Measurements from ENCODE around the gene BYSL.

Gene BYSL

DNA sequence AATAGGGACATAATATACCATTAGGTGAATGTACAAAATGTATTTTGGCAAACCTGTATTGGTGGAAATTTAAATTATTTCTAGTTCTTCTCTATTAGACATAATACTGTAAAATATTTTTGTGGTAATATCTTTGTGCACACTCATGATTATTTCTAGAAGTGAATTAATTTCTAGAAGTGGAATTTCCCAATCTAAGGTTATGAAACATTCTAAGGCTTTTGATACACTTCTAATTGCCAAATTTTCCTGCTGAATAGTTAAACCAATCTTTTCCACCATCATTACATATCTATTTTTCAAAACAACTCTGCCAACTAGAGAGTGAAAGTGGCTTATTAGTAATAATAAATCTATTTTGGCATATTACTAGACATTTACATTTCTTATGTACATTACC is 22.2 kb downstream of the BYSL start:
- Histone ChIP-seq H3K9me3 (ENCODE audit: control insufficient read depth, insufficient read depth, low read length) (no peaks in the 10 kb centered on the region), H3K9me2 (replicated peaks; ENCODE audit: control insufficient read depth, low read length) (no peaks in the 10 kb centered on the region), H3K4me3 (ENCODE audit: low read length) (no peak overlapping the region), H3K4me1 (ENCODE audit: control insufficient read depth, low read length) (peaks cover 37% of the 10 kb centered on the region), H3K4me2 (ENCODE audit: low read length) (no peak overlapping the region), H3K79me2 (ENCODE audit: control insufficient read depth, low read length) (peaks cover 39% of the 10 kb centered on the region), H4K20me1 (ENCODE audit: control insufficient read depth, insufficient read depth, low read depth, low read length) (no peaks in the 10 kb centered on the region), H3K27me3 (ENCODE audit: control insufficient read depth, low read length) (no peaks in the 10 kb centered on the region), H3K27ac (ENCODE audit: low read depth, low read length) (no peak overlapping the region), H3K36me3 (ENCODE audit: control insufficient read depth, low read length) (peaks cover 30% of the 10 kb centered on the region), H3F3A (ENCODE audit: control insufficient read depth, insufficient read depth) (peaks cover 6% of the 10 kb centered on the region; the same call in 1 of the 2 replicates)
- TF ChIP-seq, protein P1, sequence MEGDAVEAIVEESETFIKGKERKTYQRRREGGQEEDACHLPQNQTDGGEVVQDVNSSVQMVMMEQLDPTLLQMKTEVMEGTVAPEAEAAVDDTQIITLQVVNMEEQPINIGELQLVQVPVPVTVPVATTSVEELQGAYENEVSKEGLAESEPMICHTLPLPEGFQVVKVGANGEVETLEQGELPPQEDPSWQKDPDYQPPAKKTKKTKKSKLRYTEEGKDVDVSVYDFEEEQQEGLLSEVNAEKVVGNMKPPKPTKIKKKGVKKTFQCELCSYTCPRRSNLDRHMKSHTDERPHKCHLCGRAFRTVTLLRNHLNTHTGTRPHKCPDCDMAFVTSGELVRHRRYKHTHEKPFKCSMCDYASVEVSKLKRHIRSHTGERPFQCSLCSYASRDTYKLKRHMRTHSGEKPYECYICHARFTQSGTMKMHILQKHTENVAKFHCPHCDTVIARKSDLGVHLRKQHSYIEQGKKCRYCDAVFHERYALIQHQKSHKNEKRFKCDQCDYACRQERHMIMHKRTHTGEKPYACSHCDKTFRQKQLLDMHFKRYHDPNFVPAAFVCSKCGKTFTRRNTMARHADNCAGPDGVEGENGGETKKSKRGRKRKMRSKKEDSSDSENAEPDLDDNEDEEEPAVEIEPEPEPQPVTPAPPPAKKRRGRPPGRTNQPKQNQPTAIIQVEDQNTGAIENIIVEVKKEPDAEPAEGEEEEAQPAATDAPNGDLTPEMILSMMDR (IDR thresholded peaks at IDR 0.05; ENCODE audit: low read depth, low read length, poor library complexity, severe bottlenecking), result no peak
- TF ChIP-seq EZH2phosphoT487 (IDR thresholded peaks at IDR 0.05; ENCODE audit: borderline replicate concordance, low read length), result no peak

DNA sequence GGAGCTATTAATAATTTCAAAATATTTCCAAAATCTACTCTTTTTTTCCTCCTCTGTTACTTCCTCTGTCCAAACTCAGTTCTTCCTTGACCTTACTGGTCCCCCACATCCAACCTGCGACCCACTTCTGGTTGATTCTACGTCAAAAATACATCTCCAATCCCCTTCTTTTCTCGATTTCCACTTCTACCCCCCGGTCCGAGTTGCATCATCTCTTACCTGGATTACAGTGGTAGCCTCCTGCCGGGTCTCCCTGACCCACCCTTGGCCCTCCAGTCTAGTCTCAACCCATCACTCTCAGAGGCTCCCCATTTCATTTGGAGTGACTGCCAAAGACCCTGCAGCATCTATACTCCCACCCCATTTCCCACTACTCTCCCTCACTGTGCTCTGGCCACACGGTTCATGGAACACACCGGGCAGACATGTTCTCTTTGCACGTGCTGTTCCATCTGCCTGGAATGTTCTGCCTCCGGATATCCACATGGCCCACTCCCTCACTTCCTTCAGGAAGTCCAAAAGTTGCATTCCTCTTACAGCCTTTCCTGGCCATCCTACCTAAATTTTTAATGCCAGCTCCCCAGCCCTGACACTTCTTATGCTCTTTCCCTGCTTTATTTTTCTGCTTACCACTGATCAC is 26.4 kb downstream of the BYSL start:
- Histone ChIP-seq H3K9me2 (replicated peaks; ENCODE audit: control insufficient read depth, low read length) (no peaks in the 10 kb centered on the region), H4K20me1 (ENCODE audit: control insufficient read depth, insufficient read depth, low read depth, low read length) (no peaks in the 10 kb centered on the region), H3K36me3 (ENCODE audit: control insufficient read depth, low read length) (no peaks in the 10 kb centered on the region), H3K4me2 (ENCODE audit: low read length) (no peak overlapping the region), H3F3A (ENCODE audit: control insufficient read depth, insufficient read depth) (0 out of 2 replicates have a peak, but pooled peaks cover 2% of the 10 kb centered on the region), H3K4me3 (ENCODE audit: low read length) (no peak overlapping the region), H3K9me3 (ENCODE audit: control insufficient read depth, insufficient read depth, low read length) (no peaks in the 10 kb centered on the region), H3K27me3 (ENCODE audit: control insufficient read depth, low read length) (no peaks in the 10 kb centered on the region), H3K27ac (ENCODE audit: low read depth, low read length) (no peak overlapping the region), H3K79me2 (ENCODE audit: control insufficient read depth, low read length) (no peaks in the 10 kb centered on the region), H3K4me1 (ENCODE audit: control insufficient read depth, low read length) (peaks cover 10% of the 10 kb centered on the region)
- no peak for TF ChIP-seq EZH2phosphoT487 (IDR thresholded peaks at IDR 0.05; ENCODE audit: borderline replicate concordance, low read length)
- TF ChIP-seq, protein P1 (IDR thresholded peaks at IDR 0.05; ENCODE audit: low read depth, low read length, poor library complexity, severe bottlenecking), result no peak

DNA sequence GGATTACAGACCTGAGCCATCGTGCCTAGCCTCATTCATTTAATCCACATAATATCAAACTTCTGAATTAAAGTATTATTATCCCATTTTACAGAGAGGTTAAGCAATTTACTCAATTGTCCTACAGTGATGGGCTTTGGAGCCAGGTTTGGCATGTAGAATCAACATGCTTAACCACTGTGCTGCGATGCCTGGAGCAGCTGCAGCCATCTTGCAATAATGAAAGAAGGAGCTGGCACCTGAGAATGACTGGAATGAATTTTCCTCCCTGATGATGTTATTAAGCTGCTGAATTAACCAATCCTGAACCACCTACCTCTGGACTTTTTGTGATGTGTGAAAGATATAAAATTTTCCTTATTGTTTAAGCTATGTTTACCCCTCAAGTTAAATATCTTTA is 33.4 kb downstream of the BYSL start:
- no peak overlapping the region for H3K27ac ChIP-seq (ENCODE audit: low read depth, low read length)
- H3K9me2 ChIP-seq (replicated peaks; ENCODE audit: control insufficient read depth, low read length), result no peaks in the 10 kb centered on the region
- no peak overlapping the region for H3K4me2 ChIP-seq (ENCODE audit: low read length)
- H3F3A ChIP-seq (ENCODE audit: control insufficient read depth, insufficient read depth), result 0 out of 2 replicates have a peak, but pooled peaks cover 4% of the 10 kb centered on the region
- no peaks in the 10 kb centered on the region for H3K36me3 ChIP-seq (ENCODE audit: control insufficient read depth, low read length)
- H3K4me3 ChIP-seq (ENCODE audit: low read length), result no peak overlapping the region
- no peaks in the 10 kb centered on the region for H3K9me3 ChIP-seq (ENCODE audit: control insufficient read depth, insufficient read depth, low read length)
- H3K79me2 ChIP-seq (ENCODE audit: control insufficient read depth, low read length), result no peaks in the 10 kb centered on the region
- no peak for TF ChIP-seq EZH2phosphoT487 (IDR thresholded peaks at IDR 0.05; ENCODE audit: borderline replicate concordance, low read length)
- TF ChIP-seq, protein P1 (IDR thresholded peaks at IDR 0.05; ENCODE audit: low read depth, low read length, poor library complexity, severe bottlenecking), result no peak
- H3K4me1 ChIP-seq (ENCODE audit: control insufficient read depth, low read length), result no peaks in the 10 kb centered on the region
- no peaks in the 10 kb centered on the region for H4K20me1 ChIP-seq (ENCODE audit: control insufficient read depth, insufficient read depth, low read depth, low read length)
- H3K27me3 ChIP-seq (ENCODE audit: control insufficient read depth, low read length), result no peaks in the 10 kb centered on the region
